ENCODE data around the gene SLC14A1.

SLC14A1 gene

DNA sequence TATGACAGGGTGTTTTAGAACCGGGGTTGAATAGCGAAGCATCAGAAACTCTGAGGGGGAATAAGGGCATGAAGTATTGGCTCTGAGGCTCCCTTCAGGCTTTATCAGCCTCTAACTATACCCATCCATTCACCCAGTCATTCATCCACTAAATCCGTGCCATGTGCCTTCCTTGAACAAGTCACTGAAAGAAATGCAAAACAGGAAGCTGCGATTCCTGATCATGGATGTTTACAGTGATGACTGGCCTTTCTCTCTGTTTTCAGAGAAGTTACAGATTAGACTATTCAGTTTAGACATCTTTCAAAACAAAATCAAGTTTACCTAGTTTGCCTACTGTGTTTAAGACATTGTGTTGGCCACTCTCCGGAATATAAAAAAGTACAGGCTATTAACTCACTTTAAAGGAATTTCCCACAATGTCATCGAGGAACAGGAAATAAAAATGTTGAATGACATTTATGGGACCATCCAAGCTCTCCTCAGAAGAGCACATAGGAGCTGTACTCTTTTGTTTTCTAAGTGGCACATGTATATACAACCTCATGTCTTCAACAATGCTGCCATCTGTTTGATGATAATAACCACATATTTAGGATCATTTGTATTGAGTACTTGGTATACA is 43.8 kb upstream of the SLC14A1 start:
- TF ChIP-seq, protein P1, sequence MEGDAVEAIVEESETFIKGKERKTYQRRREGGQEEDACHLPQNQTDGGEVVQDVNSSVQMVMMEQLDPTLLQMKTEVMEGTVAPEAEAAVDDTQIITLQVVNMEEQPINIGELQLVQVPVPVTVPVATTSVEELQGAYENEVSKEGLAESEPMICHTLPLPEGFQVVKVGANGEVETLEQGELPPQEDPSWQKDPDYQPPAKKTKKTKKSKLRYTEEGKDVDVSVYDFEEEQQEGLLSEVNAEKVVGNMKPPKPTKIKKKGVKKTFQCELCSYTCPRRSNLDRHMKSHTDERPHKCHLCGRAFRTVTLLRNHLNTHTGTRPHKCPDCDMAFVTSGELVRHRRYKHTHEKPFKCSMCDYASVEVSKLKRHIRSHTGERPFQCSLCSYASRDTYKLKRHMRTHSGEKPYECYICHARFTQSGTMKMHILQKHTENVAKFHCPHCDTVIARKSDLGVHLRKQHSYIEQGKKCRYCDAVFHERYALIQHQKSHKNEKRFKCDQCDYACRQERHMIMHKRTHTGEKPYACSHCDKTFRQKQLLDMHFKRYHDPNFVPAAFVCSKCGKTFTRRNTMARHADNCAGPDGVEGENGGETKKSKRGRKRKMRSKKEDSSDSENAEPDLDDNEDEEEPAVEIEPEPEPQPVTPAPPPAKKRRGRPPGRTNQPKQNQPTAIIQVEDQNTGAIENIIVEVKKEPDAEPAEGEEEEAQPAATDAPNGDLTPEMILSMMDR (IDR thresholded peaks at IDR 0.05), result no peak

DNA sequence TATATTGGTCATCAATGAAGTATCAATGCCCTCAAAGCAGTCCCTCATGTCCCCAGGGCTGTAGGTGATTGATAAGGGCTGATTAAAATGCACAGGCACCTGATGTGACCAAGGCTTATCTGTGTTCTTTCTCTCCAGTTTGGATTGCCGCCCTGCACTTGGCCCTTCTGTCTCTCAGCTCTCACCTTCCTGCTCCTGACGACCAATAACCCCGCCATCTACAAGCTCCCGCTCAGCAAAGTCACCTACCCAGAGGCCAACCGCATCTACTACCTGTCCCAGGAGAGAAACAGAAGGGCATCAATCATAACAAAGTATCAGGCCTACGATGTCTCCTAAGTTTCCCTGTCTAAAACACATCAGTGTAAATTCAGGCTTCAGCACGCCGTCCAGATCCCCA is 41.8 kb upstream of the SLC14A1 start:
- Histone ChIP-seq H2AFZ (no peak overlapping the region), H3K36me3 (ENCODE audit: control insufficient read depth, insufficient read depth, low read length) (no peaks in the 10 kb centered on the region), H3K79me2 (no peaks in the 10 kb centered on the region), H3K9me3 (ENCODE audit: control insufficient read depth, low read length) (no peaks in the 10 kb centered on the region), H3K4me3 (ENCODE audit: low read depth, low read length) (no peak overlapping the region), H3K27me3 (ENCODE audit: control insufficient read depth, insufficient read depth, low read length) (no peaks in the 10 kb centered on the region), H3K27ac (no peak overlapping the region), H3K4me2 (ENCODE audit: low read length) (no peak overlapping the region), H3K9ac (no peak overlapping the region), H3K4me1 (peaks cover 7% of the 10 kb centered on the region)
- TF ChIP-seq, protein P1 (IDR thresholded peaks at IDR 0.05), result no peak

More for the DNA sequence above, 43.8 kb upstream of the SLC14A1 start:
- H3K9me3 ChIP-seq (ENCODE audit: control insufficient read depth, low read length), result no peaks in the 10 kb centered on the region
- no peaks in the 10 kb centered on the region for H3K79me2 ChIP-seq
- no peak overlapping the region for H3K27ac ChIP-seq
- H3K4me3 ChIP-seq (ENCODE audit: low read depth, low read length), result no peak overlapping the region
- H3K36me3 ChIP-seq (ENCODE audit: control insufficient read depth, insufficient read depth, low read length), result no peaks in the 10 kb centered on the region
- no peaks in the 10 kb centered on the region for H3K27me3 ChIP-seq (ENCODE audit: control insufficient read depth, insufficient read depth, low read length)
- H3K9ac ChIP-seq, result no peak overlapping the region
- no peak overlapping the region for H3K4me2 ChIP-seq (ENCODE audit: low read length)
- no peak overlapping the region for H2AFZ ChIP-seq
- peaks cover 7% of the 10 kb centered on the region for H3K4me1 ChIP-seq

DNA sequence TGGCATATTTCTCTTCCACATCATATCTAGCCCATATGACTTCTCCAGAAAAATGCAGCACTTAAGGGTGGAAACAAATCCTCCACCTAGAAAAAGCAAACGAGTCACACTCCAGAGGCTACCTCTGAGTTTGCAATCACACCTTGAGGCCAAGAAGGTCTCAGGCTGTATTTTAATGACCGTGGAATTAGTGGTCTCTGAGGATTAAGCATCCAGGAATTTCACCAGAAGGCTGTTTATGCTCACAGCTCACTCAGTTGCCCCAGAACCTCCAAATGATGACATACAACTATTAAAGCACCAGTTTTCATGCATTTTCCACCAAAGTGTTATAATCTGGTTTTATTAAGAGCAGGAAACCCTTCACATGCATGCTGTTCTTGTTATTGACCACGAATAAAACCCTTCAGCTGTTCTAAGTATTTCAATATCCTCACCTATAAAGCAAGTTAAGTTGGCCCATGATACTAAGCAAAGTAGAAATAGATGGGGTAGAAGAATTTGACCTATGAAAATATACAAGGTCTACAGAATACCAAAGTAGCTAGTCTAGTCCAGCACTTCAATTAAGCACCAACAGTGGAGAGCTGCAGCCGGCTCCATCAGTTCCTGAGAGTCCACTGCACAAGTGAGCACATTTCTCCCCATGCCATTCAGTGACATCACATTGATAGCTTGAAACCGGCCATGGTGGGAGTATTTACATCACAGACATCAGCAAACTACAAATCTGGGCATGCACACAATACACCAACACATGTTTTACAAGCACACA is 39.5 kb upstream of the SLC14A1 start:
- H3K9me3 ChIP-seq (ENCODE audit: control insufficient read depth, low read length), result no peaks in the 10 kb centered on the region
- H3K79me2 ChIP-seq, result no peaks in the 10 kb centered on the region
- TF ChIP-seq, protein P1 (IDR thresholded peaks at IDR 0.05), result no peak
- H3K9ac ChIP-seq, result no peak overlapping the region
- no peak overlapping the region for H2AFZ ChIP-seq
- no peak overlapping the region for H3K27ac ChIP-seq
- no peak overlapping the region for H3K4me2 ChIP-seq (ENCODE audit: low read length)
- no peak overlapping the region for H3K4me3 ChIP-seq (ENCODE audit: low read depth, low read length)
- peaks cover 5% of the 10 kb centered on the region for H3K4me1 ChIP-seq
- no peaks in the 10 kb centered on the region for H3K27me3 ChIP-seq (ENCODE audit: control insufficient read depth, insufficient read depth, low read length)
- no peaks in the 10 kb centered on the region for H3K36me3 ChIP-seq (ENCODE audit: control insufficient read depth, insufficient read depth, low read length)

DNA sequence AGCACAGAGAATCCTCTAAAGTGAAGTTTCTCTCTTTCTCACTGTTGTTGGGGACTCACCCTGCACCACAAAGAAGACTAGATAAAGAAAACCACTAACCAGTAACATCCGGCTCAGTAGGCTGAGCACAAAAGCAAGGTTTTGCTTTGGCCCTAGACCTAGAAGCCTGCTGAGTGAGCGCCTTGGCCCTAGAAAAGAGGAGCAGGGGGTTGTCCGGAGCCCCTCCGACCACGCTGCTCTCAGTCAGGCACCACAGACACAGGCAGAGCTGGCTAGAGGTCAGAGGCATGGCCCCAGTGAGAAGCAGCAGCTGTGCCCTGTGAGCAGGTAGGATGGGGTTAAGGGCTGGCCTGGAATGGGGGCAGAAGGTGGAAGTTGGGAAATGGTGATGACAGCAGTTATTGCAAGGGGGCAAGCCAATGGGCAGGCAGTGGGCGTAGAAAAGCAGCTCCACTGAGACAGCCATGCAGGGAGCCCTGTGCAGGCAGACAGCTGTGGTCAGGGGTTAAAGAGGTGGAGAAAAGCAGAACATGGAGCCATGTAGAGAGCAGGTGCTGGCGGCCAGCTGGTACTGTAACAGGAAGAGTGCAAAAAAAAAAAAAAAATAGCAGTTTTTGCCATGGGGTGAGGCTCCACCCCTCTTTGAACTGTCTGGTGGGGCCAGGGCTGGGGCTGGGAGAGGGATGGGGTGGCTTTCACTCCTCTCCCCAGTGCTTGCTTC is 36.9 kb upstream of the SLC14A1 start:
- H3K4me2 ChIP-seq (ENCODE audit: low read length), result no peak overlapping the region
- no peaks in the 10 kb centered on the region for H3K27me3 ChIP-seq (ENCODE audit: control insufficient read depth, insufficient read depth, low read length)
- H3K4me3 ChIP-seq (ENCODE audit: low read depth, low read length), result no peak overlapping the region
- no peak overlapping the region for H3K9ac ChIP-seq
- H3K4me1 ChIP-seq, result peaks cover 5% of the 10 kb centered on the region
- no peaks in the 10 kb centered on the region for H3K36me3 ChIP-seq (ENCODE audit: control insufficient read depth, insufficient read depth, low read length)
- no peak overlapping the region for H2AFZ ChIP-seq
- H3K27ac ChIP-seq, result no peak overlapping the region
- no peaks in the 10 kb centered on the region for H3K9me3 ChIP-seq (ENCODE audit: control insufficient read depth, low read length)
- H3K79me2 ChIP-seq, result no peaks in the 10 kb centered on the region
- TF ChIP-seq, protein P1 (IDR thresholded peaks at IDR 0.05), result no peak
